ENCODE measurements around the gene TEAD1.

DNA sequence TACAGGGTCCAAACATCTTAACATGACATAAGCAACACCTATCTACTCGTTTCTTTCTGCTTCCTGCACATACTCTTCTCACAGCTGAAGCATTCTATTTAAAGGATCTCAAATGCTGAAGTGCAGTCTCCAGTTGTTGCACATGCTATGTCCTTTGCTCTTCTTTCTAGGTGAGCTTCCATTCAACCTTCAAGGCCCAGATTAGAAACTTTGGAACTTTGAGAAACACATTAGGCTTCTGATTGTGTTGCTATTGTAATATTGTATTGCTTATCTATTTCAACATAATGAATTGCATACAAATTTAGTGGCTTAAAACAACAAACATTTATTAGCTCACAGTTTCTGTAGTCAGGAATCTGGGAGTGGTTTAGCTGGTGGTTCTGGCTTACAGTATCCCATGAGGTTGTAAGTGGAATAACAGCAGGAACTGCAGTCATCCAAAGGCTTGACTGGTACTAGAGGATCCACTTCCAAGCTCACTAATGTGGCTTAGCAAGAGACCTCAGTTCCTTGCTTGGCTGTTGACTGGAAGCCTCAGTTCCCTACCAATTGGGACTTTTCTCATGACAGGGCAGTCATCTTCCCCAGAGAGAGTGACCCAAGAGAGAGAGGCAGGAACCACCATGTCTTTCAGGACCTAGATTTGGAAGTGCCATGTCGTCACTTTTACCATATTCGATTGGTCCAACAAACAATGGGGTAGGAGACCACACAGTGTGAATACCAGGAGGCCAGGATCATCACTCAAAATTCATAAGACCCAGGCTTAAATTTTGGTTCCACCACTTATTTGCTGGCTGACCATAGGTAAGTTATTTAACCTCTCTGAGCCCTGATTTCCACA, 307.7 kb downstream of the TEAD1 start:
- TF ChIP-seq NFYA (IDR thresholded peaks at IDR 0.05; ENCODE audit: borderline replicate concordance, low read depth, low read length) (no peak), MXI1 (IDR thresholded peaks at IDR 0.05; ENCODE audit: low read depth, low read length) (no peak), POLR2AphosphoS5 (IDR thresholded peaks at IDR 0.05; ENCODE audit: low read length) (no peak), GABPA (IDR thresholded peaks at IDR 0.05; ENCODE audit: low read depth) (no peak), STAT1 (conservative IDR thresholded peaks at IDR 0.05) (no peak), TCF12 (IDR thresholded peaks at IDR 0.05; ENCODE audit: low read depth, low read length) (no peak)
- TF ChIP-seq, protein P1, sequence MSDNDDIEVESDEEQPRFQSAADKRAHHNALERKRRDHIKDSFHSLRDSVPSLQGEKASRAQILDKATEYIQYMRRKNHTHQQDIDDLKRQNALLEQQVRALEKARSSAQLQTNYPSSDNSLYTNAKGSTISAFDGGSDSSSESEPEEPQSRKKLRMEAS (IDR thresholded peaks at IDR 0.05; ENCODE audit: low read depth, low read length) = no peak
- TF ChIP-seq, protein P2, sequence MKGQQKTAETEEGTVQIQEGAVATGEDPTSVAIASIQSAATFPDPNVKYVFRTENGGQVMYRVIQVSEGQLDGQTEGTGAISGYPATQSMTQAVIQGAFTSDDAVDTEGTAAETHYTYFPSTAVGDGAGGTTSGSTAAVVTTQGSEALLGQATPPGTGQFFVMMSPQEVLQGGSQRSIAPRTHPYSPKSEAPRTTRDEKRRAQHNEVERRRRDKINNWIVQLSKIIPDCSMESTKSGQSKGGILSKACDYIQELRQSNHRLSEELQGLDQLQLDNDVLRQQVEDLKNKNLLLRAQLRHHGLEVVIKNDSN (IDR thresholded peaks at IDR 0.05; ENCODE audit: borderline replicate concordance, extremely low read length, insufficient read depth, low read depth, low read length) = no peak
- TF ChIP-seq, protein P3, sequence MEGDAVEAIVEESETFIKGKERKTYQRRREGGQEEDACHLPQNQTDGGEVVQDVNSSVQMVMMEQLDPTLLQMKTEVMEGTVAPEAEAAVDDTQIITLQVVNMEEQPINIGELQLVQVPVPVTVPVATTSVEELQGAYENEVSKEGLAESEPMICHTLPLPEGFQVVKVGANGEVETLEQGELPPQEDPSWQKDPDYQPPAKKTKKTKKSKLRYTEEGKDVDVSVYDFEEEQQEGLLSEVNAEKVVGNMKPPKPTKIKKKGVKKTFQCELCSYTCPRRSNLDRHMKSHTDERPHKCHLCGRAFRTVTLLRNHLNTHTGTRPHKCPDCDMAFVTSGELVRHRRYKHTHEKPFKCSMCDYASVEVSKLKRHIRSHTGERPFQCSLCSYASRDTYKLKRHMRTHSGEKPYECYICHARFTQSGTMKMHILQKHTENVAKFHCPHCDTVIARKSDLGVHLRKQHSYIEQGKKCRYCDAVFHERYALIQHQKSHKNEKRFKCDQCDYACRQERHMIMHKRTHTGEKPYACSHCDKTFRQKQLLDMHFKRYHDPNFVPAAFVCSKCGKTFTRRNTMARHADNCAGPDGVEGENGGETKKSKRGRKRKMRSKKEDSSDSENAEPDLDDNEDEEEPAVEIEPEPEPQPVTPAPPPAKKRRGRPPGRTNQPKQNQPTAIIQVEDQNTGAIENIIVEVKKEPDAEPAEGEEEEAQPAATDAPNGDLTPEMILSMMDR (IDR thresholded peaks at IDR 0.05 in 2 of 3, conservative IDR thresholded peaks at IDR 0.05 in 1 of 3; ENCODE audit: control insufficient read depth in 2 of 3, extremely low read depth in 1 of 3, insufficient read depth in 1 of 3, low read depth in 3 of 3, low read length in 3 of 3) = no peak
- TF ChIP-seq, protein P4, sequence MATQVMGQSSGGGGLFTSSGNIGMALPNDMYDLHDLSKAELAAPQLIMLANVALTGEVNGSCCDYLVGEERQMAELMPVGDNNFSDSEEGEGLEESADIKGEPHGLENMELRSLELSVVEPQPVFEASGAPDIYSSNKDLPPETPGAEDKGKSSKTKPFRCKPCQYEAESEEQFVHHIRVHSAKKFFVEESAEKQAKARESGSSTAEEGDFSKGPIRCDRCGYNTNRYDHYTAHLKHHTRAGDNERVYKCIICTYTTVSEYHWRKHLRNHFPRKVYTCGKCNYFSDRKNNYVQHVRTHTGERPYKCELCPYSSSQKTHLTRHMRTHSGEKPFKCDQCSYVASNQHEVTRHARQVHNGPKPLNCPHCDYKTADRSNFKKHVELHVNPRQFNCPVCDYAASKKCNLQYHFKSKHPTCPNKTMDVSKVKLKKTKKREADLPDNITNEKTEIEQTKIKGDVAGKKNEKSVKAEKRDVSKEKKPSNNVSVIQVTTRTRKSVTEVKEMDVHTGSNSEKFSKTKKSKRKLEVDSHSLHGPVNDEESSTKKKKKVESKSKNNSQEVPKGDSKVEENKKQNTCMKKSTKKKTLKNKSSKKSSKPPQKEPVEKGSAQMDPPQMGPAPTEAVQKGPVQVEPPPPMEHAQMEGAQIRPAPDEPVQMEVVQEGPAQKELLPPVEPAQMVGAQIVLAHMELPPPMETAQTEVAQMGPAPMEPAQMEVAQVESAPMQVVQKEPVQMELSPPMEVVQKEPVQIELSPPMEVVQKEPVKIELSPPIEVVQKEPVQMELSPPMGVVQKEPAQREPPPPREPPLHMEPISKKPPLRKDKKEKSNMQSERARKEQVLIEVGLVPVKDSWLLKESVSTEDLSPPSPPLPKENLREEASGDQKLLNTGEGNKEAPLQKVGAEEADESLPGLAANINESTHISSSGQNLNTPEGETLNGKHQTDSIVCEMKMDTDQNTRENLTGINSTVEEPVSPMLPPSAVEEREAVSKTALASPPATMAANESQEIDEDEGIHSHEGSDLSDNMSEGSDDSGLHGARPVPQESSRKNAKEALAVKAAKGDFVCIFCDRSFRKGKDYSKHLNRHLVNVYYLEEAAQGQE (IDR thresholded peaks at IDR 0.05; ENCODE audit: low read depth, low read length) = no peak
- TF ChIP-seq, protein P5, sequence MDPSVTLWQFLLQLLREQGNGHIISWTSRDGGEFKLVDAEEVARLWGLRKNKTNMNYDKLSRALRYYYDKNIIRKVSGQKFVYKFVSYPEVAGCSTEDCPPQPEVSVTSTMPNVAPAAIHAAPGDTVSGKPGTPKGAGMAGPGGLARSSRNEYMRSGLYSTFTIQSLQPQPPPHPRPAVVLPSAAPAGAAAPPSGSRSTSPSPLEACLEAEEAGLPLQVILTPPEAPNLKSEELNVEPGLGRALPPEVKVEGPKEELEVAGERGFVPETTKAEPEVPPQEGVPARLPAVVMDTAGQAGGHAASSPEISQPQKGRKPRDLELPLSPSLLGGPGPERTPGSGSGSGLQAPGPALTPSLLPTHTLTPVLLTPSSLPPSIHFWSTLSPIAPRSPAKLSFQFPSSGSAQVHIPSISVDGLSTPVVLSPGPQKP (IDR thresholded peaks at IDR 0.05; ENCODE audit: low read depth, low read length) = no peak
